ENCODE results near the gene ST3GAL5. TPM values are rescaled to one million over a fixed set of nuclear protein-coding genes. Genes with fewer than 3 reads are reported as not detected.
A peak's percentile ranks its signal among the peaks of the same experiment; 100 is the strongest.

Gene ST3GAL5
- total and polyA plus RNA-seq, 2 experiments from 2014 or later, result 11.9 to 12.5 TPM

DNA sequence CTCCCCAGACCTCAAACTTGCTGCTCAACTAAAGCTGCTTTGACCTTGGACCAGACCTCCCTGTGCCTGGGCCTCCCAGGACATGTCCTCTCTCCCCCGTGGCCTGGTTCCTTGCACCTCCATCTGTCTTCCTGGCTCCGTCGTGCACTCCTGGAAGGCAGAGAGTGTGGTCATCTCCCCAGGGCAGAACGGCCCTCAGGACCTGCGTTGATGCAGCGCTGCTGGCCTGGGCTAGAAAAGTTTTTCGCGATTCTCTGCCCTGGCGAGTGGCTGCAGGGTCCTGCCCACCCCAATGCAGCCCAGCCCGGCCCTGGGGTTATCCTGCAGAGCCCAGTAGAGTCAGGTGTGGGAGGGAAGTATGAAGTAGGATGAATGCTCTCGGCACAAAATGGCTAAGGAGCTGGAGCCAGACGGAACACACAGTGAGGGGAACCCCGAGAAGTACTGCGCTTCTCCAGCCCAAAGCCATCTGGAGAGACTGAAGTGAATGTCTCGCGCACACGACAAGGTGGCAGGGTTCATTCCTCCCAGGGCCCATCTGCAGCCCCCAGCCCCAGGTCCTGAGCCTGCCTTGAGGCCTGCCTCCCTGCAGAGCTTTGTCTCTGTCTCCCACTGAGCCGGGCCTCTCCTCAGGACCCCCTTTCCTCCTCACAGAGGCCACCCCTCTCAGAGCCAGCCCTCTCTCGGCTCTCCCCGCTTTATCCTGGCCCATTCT lies 93.3 kb downstream of the ST3GAL5 start:
- H3K4me3 ChIP-seq, result no peak overlapping the region
- TF ChIP-seq, protein P1, sequence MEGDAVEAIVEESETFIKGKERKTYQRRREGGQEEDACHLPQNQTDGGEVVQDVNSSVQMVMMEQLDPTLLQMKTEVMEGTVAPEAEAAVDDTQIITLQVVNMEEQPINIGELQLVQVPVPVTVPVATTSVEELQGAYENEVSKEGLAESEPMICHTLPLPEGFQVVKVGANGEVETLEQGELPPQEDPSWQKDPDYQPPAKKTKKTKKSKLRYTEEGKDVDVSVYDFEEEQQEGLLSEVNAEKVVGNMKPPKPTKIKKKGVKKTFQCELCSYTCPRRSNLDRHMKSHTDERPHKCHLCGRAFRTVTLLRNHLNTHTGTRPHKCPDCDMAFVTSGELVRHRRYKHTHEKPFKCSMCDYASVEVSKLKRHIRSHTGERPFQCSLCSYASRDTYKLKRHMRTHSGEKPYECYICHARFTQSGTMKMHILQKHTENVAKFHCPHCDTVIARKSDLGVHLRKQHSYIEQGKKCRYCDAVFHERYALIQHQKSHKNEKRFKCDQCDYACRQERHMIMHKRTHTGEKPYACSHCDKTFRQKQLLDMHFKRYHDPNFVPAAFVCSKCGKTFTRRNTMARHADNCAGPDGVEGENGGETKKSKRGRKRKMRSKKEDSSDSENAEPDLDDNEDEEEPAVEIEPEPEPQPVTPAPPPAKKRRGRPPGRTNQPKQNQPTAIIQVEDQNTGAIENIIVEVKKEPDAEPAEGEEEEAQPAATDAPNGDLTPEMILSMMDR (IDR thresholded peaks at IDR 0.05; ENCODE audit: low read depth, low read length), result no peak
- H3K27me3 ChIP-seq, result no peaks in the 10 kb centered on the region
- H3K27ac ChIP-seq, result no peak overlapping the region
- H3K9me3 ChIP-seq (ENCODE audit: low read depth), result no peaks in the 10 kb centered on the region
- no peaks in the 10 kb centered on the region for H3K4me1 ChIP-seq (ENCODE audit: low read depth)
- H3K36me3 ChIP-seq, result no peaks in the 10 kb centered on the region
- no peak for DNase-seq (ENCODE audit: low read depth in 1 of 2, low spot score in 1 of 2)

DNA sequence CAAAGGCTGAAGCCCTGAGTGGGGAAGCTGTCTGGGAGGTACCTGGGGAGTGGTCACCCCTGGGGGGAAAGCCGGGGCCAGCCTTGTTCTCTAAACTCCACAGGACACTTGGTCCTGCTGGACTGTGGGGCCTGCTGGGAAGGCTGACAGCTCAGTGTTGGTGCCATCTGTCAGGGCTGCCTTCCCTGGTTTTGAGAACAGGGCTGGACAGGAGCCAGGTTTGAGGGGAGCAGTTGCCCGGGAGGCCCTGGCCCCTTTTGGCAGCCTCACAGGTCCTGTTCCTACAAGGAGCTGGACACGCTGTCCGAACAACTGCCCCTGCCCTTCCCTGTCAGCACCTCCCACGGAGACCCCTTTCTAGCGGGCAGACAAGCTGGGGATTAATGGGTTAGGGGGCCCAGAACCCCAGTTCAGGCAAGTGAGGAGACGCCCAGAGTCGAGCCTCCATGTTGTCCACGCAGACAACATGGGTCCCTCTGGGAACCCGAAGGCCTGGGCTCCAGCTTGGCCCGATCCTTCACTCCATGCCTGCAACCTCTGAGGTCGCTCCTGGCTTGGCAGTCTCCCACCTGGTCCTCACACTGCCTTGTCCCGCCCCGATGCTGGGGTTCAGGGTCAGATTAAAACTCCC lies 94.2 kb downstream of the ST3GAL5 start:
- no peak overlapping the region for H3K27ac ChIP-seq
- TF ChIP-seq, protein P1 (IDR thresholded peaks at IDR 0.05; ENCODE audit: low read depth, low read length), result no peak
- no peaks in the 10 kb centered on the region for H3K36me3 ChIP-seq
- peak in 1 of 2 donors; percentile 24 for DNase-seq (ENCODE audit: low read depth in 1 of 2, low spot score in 1 of 2)
- H3K4me1 ChIP-seq (ENCODE audit: low read depth), result no peaks in the 10 kb centered on the region
- H3K27me3 ChIP-seq, result no peaks in the 10 kb centered on the region
- no peaks in the 10 kb centered on the region for H3K9me3 ChIP-seq (ENCODE audit: low read depth)
- no peak overlapping the region for H3K4me3 ChIP-seq

DNA sequence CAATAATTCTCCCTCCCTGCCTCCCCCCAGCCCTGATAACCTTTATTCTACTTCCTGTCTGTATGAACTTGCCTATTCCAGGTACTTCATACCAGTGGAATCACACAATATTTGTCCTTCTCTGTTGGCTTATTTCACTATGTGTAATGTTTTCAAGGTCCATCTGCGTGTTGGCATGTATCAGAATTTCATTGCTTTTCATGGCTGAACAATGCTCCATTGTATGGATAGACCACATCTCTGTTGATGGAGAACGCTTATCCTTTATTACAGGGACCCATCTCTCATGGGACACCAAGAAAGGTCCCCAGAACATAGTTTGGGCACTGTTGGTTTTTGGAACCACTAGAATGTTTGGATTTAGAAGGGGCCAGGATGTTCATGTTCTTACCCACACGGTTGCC lies 94.8 kb downstream of the ST3GAL5 start:
- TF ChIP-seq, protein P1 (IDR thresholded peaks at IDR 0.05; ENCODE audit: low read depth, low read length), result no peak
- H3K4me1 ChIP-seq (ENCODE audit: low read depth), result no peaks in the 10 kb centered on the region
- H3K4me3 ChIP-seq, result no peak overlapping the region
- H3K27me3 ChIP-seq, result no peaks in the 10 kb centered on the region
- no peak for DNase-seq (ENCODE audit: low read depth in 1 of 2, low spot score in 1 of 2)
- no peaks in the 10 kb centered on the region for H3K36me3 ChIP-seq
- no peak overlapping the region for H3K27ac ChIP-seq
- no peaks in the 10 kb centered on the region for H3K9me3 ChIP-seq (ENCODE audit: low read depth)

DNA sequence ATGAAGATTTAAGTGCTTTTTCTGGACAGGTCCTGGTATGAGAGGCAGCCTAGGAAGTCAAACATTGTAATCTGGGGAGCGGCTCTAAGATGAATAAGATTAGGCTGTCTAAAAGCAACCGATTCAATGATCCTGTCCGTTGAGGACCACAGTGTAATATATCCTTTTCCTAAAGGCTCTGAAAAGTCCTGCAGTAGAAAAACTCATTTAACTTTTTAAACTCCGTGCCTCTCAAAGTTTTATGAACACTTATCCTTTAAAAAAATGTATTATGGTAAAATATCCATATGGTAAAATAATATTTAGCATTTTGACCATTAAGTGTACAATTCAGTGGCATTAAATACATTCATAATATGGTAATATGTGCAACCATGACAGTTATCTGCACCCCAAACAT lies 95.2 kb downstream of the ST3GAL5 start:
- Histone ChIP-seq H3K27me3 (no peaks in the 10 kb centered on the region), H3K4me1 (ENCODE audit: low read depth) (no peaks in the 10 kb centered on the region), H3K27ac (no peak overlapping the region), H3K9me3 (ENCODE audit: low read depth) (no peaks in the 10 kb centered on the region), H3K36me3 (no peaks in the 10 kb centered on the region), H3K4me3 (no peak overlapping the region)
- no peak for DNase-seq (ENCODE audit: low read depth in 1 of 2, low spot score in 1 of 2)
- TF ChIP-seq, protein P1 (IDR thresholded peaks at IDR 0.05; ENCODE audit: low read depth, low read length), result no peak

DNA sequence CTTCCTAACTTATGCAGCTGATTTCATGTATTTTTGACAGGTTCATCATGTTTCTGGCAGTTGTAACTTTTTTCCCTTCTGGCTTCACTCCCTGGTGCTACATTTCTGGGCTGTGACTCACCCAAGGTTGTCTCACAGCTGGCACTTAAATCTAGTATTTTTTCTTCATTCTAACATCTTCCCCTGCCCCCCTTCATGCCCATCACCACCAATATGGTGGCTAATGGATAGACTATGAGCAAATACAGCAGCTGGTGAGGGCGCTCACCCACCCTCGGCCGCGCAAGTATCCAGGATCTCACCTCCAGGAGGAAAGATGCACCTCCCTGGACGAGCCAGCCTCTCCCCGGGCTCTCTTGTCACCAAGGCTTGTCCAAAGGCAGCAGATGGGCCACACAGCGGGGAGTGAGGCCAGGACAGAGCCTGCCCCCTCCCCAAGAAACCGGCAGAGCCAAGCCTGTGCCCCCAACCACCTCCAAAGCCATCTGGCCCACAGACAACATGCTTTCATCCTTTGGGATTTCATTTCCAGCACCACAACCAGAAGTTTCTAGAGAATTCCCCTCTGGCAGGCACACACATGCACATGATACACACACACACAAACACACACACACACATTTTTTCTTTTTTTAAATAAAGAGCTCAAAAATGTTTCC lies 95.9 kb downstream of the ST3GAL5 start:
- H3K27me3 ChIP-seq, result no peaks in the 10 kb centered on the region
- H3K27ac ChIP-seq, result no peak overlapping the region
- no peaks in the 10 kb centered on the region for H3K9me3 ChIP-seq (ENCODE audit: low read depth)
- H3K4me1 ChIP-seq (ENCODE audit: low read depth), result no peaks in the 10 kb centered on the region
- peak in 1 of 2 donors; percentile 88 for DNase-seq (ENCODE audit: low read depth in 1 of 2, low spot score in 1 of 2)
- no peak overlapping the region for H3K4me3 ChIP-seq
- H3K36me3 ChIP-seq, result no peaks in the 10 kb centered on the region
- TF ChIP-seq, protein P1 (IDR thresholded peaks at IDR 0.05; ENCODE audit: low read depth, low read length), result no peak

Data from cardiac muscle cell (in vitro differentiated cells and primary cell).